Fibroblast of skin of right biceps (primary cell): ENCODE measurements around the gene EPS15.
"Not testable (repeated sequence)": the region's sequence is repeated elsewhere in the genome, so short reads cannot be mapped to it uniquely, and the experiment has no call there.

ENCODE experiments used
- DNase-seq: peaks from one replicate; pipeline ENCODE4 v3.0.0-alpha.2; 2013

The EPS15 gene

GRCh38 chr1:51514733-51515132 lies 4.3 kb downstream of the EPS15 start:
- DNase-seq, result no peak

GRCh38 chr1:51512606-51513005 lies 6.5 kb downstream of the EPS15 start:
- no peak for DNase-seq

GRCh38 chr1:51512120-51512519 lies 6.9 kb downstream of the EPS15 start:
- DNase-seq, result no peak

- DNase-seq, result no peak
Measured at GRCh38 chr1:51509773-51510172, 9.3 kb downstream of the EPS15 start.

- peak; percentile 80 for DNase-seq
Measured at GRCh38 chr1:51506537-51506936, 12.5 kb downstream of the EPS15 start.

DNA sequence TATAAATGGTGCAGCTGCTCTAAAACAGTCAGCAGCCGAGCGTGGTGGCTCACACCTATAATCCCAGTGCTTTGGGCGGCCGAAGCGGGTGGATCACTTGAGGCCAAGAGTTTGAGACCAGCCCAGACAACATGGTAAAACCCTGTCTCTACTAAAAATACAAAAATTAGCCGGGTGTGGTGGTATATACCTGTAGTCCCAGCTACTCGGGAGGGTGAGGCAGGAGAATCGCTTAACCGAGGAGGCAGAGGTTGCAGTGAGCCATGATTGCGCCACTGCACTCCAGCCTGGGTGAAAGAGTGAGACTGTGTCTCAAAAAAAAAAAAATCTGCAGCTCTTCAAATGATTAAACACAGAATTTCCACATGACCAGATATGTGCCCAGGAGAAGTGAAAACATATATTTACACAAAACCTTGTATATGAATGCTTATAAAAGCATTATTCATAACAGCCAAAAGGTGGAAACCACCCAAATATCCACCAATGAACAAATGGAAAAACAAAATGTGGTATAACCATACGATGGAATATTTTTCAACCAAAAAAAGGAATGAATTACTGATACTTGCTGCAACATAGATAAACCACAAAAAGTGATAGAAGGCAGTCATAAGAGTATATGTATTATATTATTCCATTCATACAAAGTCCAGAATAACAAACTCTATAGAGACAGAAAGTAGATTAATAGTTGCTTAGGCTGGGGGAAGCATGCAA lies 14.1 kb downstream of the EPS15 start:
- no peak for DNase-seq

- DNase-seq, result not testable (repeated sequence)
Measured at GRCh38 chr1:51501218-51501630, 17.8 kb downstream of the EPS15 start.

DNA sequence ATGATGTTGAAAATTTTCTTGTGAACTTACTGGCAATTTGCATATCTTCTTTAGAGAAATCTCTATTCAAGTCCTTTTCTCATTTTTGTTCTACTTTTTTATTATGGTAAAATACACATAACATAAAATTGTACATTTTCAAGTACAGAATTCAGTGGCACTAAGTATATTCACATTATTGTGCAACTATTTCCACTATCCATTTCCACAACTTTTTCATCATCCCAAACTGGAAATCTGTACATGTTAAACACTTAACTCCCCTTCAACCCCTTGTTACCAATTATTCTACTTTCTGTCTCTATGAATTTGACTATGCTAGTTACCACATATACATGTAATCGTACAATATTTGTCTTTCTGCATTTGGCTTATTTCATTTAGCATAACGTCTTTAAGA lies 19.4 kb downstream of the EPS15 start:
- no peak for DNase-seq

GRCh38 chr1:51498924-51499323 lies 20.1 kb downstream of the EPS15 start:
- no peak for DNase-seq

DNA sequence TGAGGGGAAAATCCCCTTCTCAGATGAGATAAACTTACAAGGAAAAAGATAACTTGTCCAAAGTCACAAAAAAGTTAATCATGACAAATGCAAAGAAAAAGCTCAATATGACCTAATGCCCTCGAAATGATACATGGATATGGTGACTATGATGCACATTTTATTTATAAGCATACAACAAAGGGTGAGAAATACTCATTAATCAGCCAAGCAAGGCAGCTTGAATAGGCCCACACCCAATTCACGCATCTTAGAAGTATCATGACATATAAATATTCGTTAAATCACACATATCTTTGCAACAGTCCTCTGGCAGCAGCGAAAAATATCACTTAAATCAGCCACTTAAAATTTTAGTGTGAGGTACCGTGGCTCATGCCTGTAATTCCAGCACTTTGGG lies 21.7 kb downstream of the EPS15 start:
- DNase-seq, result no peak

GRCh38 chr1:51494138-51494830 lies 24.8 kb downstream of the EPS15 start:
- DNase-seq, result no peak

DNA sequence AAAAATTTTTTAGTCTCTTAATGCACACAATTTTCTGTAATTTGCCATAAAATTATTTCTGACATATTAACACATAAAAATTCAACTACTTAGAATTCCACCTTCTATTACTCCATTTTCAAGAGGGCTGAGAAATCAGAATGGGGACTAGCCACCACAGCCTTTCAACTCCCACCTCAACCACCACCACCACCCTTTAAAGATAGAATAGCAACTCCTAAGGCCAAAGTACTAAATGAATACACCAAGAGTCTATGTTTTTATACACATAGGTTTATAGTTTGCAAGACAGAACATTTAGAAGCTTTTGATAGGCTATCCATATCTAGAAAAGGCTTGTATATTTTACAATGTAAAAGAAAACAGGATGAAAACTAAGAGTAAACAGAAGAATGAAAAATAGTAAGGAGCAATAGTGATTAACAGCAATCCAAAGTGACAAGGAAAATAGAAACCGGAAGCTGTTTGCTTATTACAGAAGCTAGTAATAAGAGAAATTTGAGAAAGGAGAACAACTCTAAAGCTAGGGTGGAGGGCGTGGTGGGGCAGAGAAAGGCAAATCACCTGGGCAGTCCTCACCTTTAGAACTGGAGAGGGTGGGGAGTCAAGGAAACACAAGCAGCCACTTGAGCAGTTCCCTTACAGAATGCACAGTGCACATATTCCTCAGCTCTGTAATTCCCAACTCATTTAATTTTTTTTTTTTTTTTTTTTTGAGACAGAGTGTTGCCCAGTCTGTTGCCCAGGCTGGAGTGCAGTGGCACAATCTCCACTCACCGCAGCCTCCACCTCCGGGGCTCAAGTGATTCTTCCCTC lies 27.7 kb downstream of the EPS15 start:
- DNase-seq, result no peak

- no peak for DNase-seq
Measured at GRCh38 chr1:51489472-51489871, 29.6 kb downstream of the EPS15 start.

GRCh38 chr1:51488372-51489050 lies 30.6 kb downstream of the EPS15 start:
- DNase-seq, result peak; percentile 6

DNA sequence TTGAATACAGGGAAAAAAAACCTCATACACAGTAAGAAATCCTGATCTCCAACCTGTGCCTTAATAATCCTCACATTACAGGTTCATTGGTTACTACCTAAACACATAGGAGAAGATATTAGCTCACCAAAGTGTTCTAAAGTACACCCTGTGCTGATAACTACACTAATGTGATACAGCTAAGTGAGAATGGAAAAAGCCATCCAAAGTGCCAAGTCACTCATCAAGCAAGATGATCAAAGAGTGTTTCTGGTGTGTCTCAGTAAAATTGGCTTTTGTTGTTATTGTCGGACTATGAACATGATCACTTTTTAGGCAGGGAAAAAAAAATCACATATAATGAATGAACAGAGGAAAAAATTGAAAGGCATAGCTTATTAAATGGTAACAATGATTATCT lies 31.4 kb downstream of the EPS15 start:
- DNase-seq, result no peak

DNA sequence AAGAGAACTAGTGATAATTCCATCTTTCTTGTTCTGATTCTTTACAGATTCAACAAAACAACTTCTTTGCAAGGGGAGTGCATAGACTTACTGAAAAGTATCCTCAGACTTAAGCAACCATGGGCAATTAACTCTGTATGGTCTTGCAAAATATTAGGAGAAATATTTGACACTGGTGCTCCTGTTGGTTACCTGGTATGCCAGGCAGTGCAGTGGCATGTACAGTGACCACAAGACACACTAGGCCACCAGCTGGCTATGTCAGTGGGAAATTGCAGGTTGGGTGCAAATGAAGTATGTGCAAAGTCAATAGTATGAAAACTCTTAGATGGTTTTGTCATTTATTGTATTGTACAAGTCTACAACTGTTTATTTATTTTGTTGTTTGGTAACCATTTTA lies 34.5 kb downstream of the EPS15 start:
- peak; percentile 3 for DNase-seq

DNA sequence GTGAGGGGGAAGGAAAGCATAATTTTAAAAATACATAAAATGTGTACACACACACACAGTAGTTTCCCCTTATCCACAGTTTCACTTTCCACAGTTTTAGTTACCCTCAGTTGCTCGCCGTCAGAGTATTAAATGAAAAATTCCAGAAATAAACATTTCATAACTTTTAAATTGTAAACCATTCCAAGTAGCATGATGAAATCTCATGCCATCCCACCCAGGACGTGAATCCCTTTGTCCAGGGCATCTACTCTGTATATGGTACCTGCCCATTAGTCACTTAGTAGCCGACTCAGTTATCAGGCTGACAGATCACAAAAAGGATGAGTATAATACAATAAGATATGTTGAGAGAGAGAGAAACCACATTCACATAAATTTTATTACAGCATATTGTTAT lies 36.2 kb downstream of the EPS15 start:
- peak; percentile 15 for DNase-seq

DNA sequence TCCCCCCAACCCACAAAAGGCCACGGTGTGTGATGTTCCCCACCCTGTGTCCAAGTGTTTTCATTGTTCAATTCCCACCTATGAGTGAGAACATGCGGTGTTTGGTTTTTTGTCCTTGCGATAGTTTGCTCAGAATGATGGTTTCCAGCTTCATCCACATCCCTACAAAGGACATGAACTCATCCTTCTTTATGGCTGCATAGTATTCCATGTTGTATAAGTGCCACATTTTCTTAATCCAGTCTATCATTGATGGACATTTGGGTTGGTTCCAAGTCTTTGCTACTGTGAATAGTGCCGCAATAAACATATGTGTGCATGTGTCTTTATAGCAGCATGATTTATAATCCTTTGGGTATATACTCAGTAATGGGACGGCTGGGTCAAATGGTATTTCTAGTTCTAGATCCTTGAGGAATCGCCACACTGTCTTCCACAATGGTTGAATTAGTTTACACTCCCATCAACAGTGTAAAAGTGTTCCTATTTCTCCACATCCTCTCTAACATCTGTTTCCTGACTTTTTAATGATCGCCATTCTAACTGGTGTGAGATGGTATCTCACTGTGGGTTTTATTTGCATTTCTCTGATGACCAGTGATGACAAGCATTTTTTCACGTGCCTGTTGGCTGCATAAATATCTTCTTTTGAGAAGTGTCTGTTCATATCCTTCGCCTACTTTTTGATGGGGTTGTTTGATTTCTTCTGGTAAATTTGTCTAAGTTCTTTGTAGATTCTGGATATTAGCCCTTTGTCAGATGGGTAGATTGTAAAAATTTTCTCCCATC lies 44.0 kb downstream of the EPS15 start:
- DNase-seq, result not testable (repeated sequence)

DNA sequence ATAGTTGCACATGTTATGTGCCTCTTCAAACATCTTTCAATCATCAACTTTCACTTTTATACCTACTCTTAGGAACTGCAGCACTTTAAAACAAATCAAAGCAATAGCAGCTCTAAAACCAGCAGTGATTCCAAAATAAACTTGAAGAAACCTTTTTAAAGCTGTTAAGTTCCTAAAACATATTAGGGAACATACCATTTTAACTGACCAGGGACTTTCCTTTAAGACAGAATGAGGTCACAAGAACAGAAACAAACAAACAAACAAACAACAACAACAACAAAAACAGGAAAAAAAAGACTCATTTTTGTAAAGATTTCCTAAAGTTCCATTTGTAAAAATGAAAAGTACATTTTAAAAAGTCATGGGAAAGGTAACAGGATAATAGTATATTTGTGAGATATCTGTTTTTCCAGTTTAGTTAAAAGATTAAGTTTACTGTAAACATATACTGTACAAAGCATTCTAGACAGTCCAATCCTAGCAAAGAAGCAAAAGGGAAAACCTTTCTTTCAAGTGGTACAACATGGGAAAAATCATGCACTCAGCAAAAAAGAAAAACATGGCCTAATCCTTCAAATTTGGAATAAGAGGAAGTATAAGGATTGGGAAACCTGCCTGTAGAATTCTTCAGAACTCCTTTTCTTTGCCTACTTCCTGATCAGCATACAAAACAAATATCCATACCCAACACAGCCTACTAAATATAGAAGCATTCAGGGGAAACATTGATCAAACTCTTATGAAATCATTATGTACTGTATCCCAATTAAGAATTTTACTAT lies 45.5 kb downstream of the EPS15 start:
- no peak for DNase-seq

DNA sequence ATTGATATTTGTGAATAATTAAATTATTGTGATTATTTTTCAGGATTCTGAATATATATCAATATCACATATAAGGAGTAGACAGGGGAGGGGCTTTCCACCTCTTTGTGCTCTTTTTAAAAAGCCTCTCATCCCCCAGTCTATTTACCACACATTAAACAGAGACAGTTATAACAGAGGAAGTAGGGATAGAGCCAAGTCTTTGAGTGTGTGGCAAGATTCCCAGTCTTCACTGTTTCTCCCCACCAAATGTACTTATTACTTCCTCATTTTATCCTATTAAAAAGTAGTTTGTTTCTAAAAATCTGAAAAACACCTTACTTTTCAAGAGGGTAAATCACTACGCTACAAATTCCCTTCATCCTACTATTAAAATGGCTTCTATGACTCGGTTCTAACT lies 46.7 kb downstream of the EPS15 start:
- no peak for DNase-seq

DNA sequence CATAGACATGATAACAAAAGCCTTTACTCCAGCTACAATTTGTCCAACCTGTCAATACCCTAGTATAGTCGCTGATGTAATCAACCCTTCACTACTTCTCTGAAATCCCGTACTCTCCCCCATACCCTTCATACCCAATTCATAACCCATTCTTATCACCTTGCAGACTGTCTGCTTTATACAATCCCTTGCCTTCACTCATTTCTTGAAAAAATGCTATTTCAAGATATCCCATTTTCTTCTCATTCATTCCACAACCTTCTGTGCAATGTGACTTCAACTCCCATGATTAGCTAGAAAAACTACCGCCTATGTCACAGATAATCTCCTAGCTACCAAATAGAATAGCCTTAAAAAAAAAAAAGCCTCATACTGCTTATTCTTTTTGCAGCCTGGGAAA lies 49.5 kb downstream of the EPS15 start:
- no peak for DNase-seq

DNA sequence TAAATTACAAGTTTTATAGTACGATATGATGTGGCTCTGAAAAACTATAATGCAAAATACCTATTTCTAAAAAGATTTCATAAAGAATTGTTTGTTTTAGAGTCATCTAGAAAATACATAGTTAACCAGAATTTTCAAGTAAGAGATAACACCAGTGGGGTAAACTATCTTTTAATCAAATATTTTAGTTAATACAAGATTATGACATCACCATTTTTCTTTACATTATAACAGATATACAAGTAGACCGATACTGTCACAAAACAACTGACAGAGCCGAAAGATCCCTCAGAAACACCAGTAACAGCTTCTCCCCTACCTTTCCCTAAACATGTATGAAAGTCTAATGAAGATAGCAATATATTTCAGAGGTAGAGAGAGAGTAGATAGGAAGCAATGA lies 54.2 kb downstream of the EPS15 start:
- DNase-seq, result no peak
